ENCODE results near the gene DCTN4. TPM values are rescaled to one million over a fixed set of nuclear protein-coding genes. Genes with fewer than 3 reads are reported as not detected.

Gene DCTN4
- total and polyA plus RNA-seq, 9 of the 15 experiments (the other 6 are each of a cell fraction or from before 2014, with no cell fraction given): 20.4 to 64.9 (median 49.9) TPM

- no peak for TF ChIP-seq GABPB1 (CRISPR knock-in tag; IDR thresholded peaks at IDR 0.05)
- peak; percentile 88 for TF ChIP-seq ZNF644 (tag; IDR thresholded peaks at IDR 0.05; ENCODE audit: low read depth)
- peak; percentile 82; the same call in 1 of the 2 replicates for TF ChIP-seq ERF (CRISPR knock-in tag; IDR thresholded peaks at IDR 0.05)
- TF ChIP-seq, protein P1, sequence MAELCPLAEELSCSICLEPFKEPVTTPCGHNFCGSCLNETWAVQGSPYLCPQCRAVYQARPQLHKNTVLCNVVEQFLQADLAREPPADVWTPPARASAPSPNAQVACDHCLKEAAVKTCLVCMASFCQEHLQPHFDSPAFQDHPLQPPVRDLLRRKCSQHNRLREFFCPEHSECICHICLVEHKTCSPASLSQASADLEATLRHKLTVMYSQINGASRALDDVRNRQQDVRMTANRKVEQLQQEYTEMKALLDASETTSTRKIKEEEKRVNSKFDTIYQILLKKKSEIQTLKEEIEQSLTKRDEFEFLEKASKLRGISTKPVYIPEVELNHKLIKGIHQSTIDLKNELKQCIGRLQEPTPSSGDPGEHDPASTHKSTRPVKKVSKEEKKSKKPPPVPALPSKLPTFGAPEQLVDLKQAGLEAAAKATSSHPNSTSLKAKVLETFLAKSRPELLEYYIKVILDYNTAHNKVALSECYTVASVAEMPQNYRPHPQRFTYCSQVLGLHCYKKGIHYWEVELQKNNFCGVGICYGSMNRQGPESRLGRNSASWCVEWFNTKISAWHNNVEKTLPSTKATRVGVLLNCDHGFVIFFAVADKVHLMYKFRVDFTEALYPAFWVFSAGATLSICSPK (IDR thresholded peaks at IDR 0.05; ENCODE audit: borderline replicate concordance): no peak
- TF ChIP-seq THRA (IDR thresholded peaks at IDR 0.05): no peak
- TF ChIP-seq RBBP5 (IDR thresholded peaks at IDR 0.05; ENCODE audit: borderline replicate concordance, insufficient read depth, low read length, poor library complexity, severe bottlenecking): peak; percentile 60
- TF ChIP-seq ZNF584 (CRISPR knock-in tag; IDR thresholded peaks at IDR 0.05; ENCODE audit: low read depth): peak; percentile 84
- TF ChIP-seq FOXJ3 (CRISPR knock-in tag; IDR thresholded peaks at IDR 0.05): no peak
- peak; percentile 60 for TF ChIP-seq MEF2D (tag; conservative IDR thresholded peaks at IDR 0.05; ENCODE audit: low read depth)
- no peak for TF ChIP-seq KDM2B (CRISPR knock-in tag; IDR thresholded peaks at IDR 0.05)
- no peak for TF ChIP-seq C11orf30 (IDR thresholded peaks at IDR 0.05; ENCODE audit: low read depth)
- no peak for TF ChIP-seq SMC3 (conservative IDR thresholded peaks at IDR 0.05; ENCODE audit: insufficient read depth, low read depth, low read length)
- TF ChIP-seq ZBTB2 (IDR thresholded peaks at IDR 0.05): 0 out of 2 replicates have a peak, but pooled peaks have one; percentile 26
- 0 out of 2 replicates have a peak, but pooled peaks have one; percentile 31 for TF ChIP-seq NR4A1 (CRISPR knock-in tag; IDR thresholded peaks at IDR 0.05)
- TF ChIP-seq NR4A1 (tag; IDR thresholded peaks at IDR 0.05): peak; percentile 70
- TF ChIP-seq PTBP1 (IDR thresholded peaks at IDR 0.05; ENCODE audit: low read depth, low read length): no peak
- peak; percentile 66 to 77 for TF ChIP-seq RAD21 (CRISPR knock-in tag; conservative IDR thresholded peaks at IDR 0.05 in 1 of 2, IDR thresholded peaks at IDR 0.05 in 1 of 2)
- peak; percentile 44 for TF ChIP-seq NEUROD1 (IDR thresholded peaks at IDR 0.05; ENCODE audit: borderline replicate concordance, low read depth, low read length, partially characterized antibody)
- TF ChIP-seq ATF7 (IDR thresholded peaks at IDR 0.05): peak; percentile 89
- TF ChIP-seq ZNF184 (CRISPR knock-in tag; IDR thresholded peaks at IDR 0.05): no peak
- TF ChIP-seq MECOM (CRISPR knock-in tag; IDR thresholded peaks at IDR 0.05): 0 out of 2 replicates have a peak, but pooled peaks have one; percentile 26
- TF ChIP-seq SMARCC2 (IDR thresholded peaks at IDR 0.05; ENCODE audit: low read depth): 0 out of 2 replicates have a peak, but pooled peaks have one; percentile 20
- TF ChIP-seq, protein P2, sequence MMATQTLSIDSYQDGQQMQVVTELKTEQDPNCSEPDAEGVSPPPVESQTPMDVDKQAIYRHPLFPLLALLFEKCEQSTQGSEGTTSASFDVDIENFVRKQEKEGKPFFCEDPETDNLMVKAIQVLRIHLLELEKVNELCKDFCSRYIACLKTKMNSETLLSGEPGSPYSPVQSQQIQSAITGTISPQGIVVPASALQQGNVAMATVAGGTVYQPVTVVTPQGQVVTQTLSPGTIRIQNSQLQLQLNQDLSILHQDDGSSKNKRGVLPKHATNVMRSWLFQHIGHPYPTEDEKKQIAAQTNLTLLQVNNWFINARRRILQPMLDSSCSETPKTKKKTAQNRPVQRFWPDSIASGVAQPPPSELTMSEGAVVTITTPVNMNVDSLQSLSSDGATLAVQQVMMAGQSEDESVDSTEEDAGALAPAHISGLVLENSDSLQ (IDR thresholded peaks at IDR 0.05): peak; percentile 95
Observed at GRCh38 chr5:150763023-150763769, 4.4 kb upstream of the DCTN4 start (continued).
